Esophagus (tissue), 2 donors: ENCODE data around the gene HNRNPA2B1. TPM values are rescaled to one million over a fixed set of nuclear protein-coding genes. Genes with fewer than 3 reads are reported as not detected.

Experiments
- H3K27ac ChIP-seq, 2 donors: one replicate each; pipeline ENCODE4 v1.5.1; 2013; ENCODE audit warnings: low read depth in 2 of 2, mild to moderate bottlenecking in 2 of 2, inconsistent platforms in 1 of 2, low read length in 1 of 2, moderate library complexity in 1 of 2
- H3K27me3 ChIP-seq, 2 donors: one replicate each; pipeline ENCODE4 v1.6.1; 2013; ENCODE audit warnings: low read length in 2 of 2, control low read depth in 1 of 2, mild to moderate bottlenecking in 1 of 2; ENCODE audit not compliant: insufficient read depth in 2 of 2, control insufficient read depth in 1 of 2
- H3K36me3 ChIP-seq, 2 donors: one replicate each; pipeline ENCODE4 v1.6.1; 2013; ENCODE audit warnings: low read length in 1 of 2; ENCODE audit not compliant: control insufficient read depth in 2 of 2, insufficient read depth in 2 of 2
- H3K4me1 ChIP-seq, 2 donors: one replicate each; pipeline ENCODE4 v1.6.1; 2013; ENCODE audit warnings: low read length in 1 of 2; ENCODE audit not compliant: control insufficient read depth in 2 of 2, insufficient read depth in 2 of 2
- H3K4me3 ChIP-seq, 2 donors: one replicate each; pipeline ENCODE4 v1.5.1; 2013; ENCODE audit warnings: low read length in 2 of 2, mild to moderate bottlenecking in 2 of 2, low read depth in 1 of 2, moderate library complexity in 1 of 2
- H3K9me3 ChIP-seq, 2 donors: one replicate each; pipeline ENCODE4 v1.6.1; 2013; ENCODE audit warnings: mild to moderate bottlenecking in 2 of 2, low read depth in 1 of 2, low read length in 1 of 2, moderate library complexity in 1 of 2; ENCODE audit not compliant: control insufficient read depth in 2 of 2, insufficient read depth in 1 of 2
- WGBS, 2 donors: extraction: QIAGEN DNeasy Blood & Tissue Kit; methylation state at CpG; one replicate each; pipeline ENCODE4 v1.1.7; 2013; 5-methylcytosine and 5-hydroxymethylcytosine counted together
- polyA plus RNA-seq, 2 donors: library from polyadenylated mRNA; stranded (reverse); fragments of 200-250 nt; gene quantifications; one replicate each; pipeline ENCODE4 v1.2.3, GENCODE V29; 2013
- donor health status: healthy with polysubstance abuse.
- donor health status: Bipolar disorder and iron deficiency.

Gene HNRNPA2B1
- polyA plus RNA-seq, 2 donors, result 461 to 511 TPM

GRCh38 chr7:26213807-26214515 is 13.4 kb upstream of the HNRNPA2B1 start:
- WGBS, 2 donors, result 78 to 87% methylated on average over 5 of the region's 5 CpGs

GRCh38 chr7:26212921-26213718 is 12.6 kb upstream of the HNRNPA2B1 start:
- Histone ChIP-seq H3K4me1 (no peaks in the 10 kb centered on the region), H3K27ac (no peak overlapping the region), H3K9me3 (no peaks in the 10 kb centered on the region), H3K36me3 (peaks cover 5 to 6% of the 10 kb centered on the region in 2 donors), H3K4me3 (no peak overlapping the region), H3K27me3 (no peaks in the 10 kb centered on the region)
- 89 to 97% methylated on average over 2 of the region's 2 CpGs for whole genome bisulfite sequencing, 2 donors

More at GRCh38 chr7:26213807-26214515, 13.4 kb upstream of the HNRNPA2B1 start:
- no peak overlapping the region for H3K4me3 ChIP-seq
- no peak overlapping the region for H3K27ac ChIP-seq
- no peaks in the 10 kb centered on the region for H3K9me3 ChIP-seq
- no peaks in the 10 kb centered on the region for H3K27me3 ChIP-seq
- peaks cover 5 to 6% of the 10 kb centered on the region in 2 donors for H3K36me3 ChIP-seq
- no peaks in the 10 kb centered on the region for H3K4me1 ChIP-seq

- 68 to 71% methylated on average over 5 of the region's 5 CpGs for WGBS, 2 donors
- H3K36me3 ChIP-seq, result peaks cover 5 to 6% of the 10 kb centered on the region in 2 donors
These were observed 7.5 kb upstream of the HNRNPA2B1 start for GRCh38 chr7:26208040-26208439.

GRCh38 chr7:26203016-26203415 is 2.5 kb upstream of the HNRNPA2B1 start:
- WGBS, 2 donors, result 4 to 8% methylated on average over 2 of the region's 2 CpGs
- H3K4me3 ChIP-seq, result peak overlapping the region in 1 of 2 donors; percentile 99
- H3K27ac ChIP-seq, result no peak overlapping the region

More at GRCh38 chr7:26208040-26208439, 7.5 kb upstream of the HNRNPA2B1 start:
- Histone ChIP-seq H3K27ac (no peak overlapping the region), H3K4me1 (no peaks in the 10 kb centered on the region), H3K4me3 (no peak overlapping the region), H3K9me3 (no peaks in the 10 kb centered on the region), H3K27me3 (no peaks in the 10 kb centered on the region)

GRCh38 chr7:26202019-26202990 is 1.8 kb upstream of the HNRNPA2B1 start:
- Histone ChIP-seq H3K4me3 (peak overlapping the region; percentile 96 to 99), H3K27ac (peak overlapping the region; percentile 98 to 100), H3K27me3 (no peaks in the 10 kb centered on the region), H3K36me3 (no peaks in the 10 kb centered on the region), H3K4me1 (no peaks in the 10 kb centered on the region), H3K9me3 (no peaks in the 10 kb centered on the region)
- WGBS, 2 donors, result 0 to 1% methylated on average over 62 to 63 of the region's 68 CpGs

More at GRCh38 chr7:26203016-26203415, 2.5 kb upstream of the HNRNPA2B1 start:
- Histone ChIP-seq H3K9me3 (no peaks in the 10 kb centered on the region), H3K36me3 (no peaks in the 10 kb centered on the region), H3K27me3 (no peaks in the 10 kb centered on the region), H3K4me1 (no peaks in the 10 kb centered on the region)

- WGBS, 2 donors, result 1 to 5% methylated on average over 52 to 86 of the region's 86 CpGs
- Histone ChIP-seq H3K4me3 (peak within 1 kb of the TSS; percentile 96 to 99), H3K36me3 (no peaks in the 10 kb centered on the region), H3K9me3 (no peaks in the 10 kb centered on the region), H3K27ac (peak within 1 kb of the TSS; percentile 100), H3K27me3 (no peaks in the 10 kb centered on the region), H3K4me1 (no peaks in the 10 kb centered on the region)
These were observed 887 bp upstream of the HNRNPA2B1 start, which contains the start of gene CBX3 for GRCh38 chr7:26201247-26202018. Gene CBX3, plus strand, starts transcription at chr7:26201745. Its CDS starts 1,254 bp downstream, at chr7:26202999.

GRCh38 chr7:26200038-26200443 is 505 bp downstream of the HNRNPA2B1 start:
- H3K36me3 ChIP-seq, result no peaks in the 10 kb centered on the region
- peak overlapping the region; percentile 96 to 99 for H3K4me3 ChIP-seq
- H3K4me1 ChIP-seq, result no peaks in the 10 kb centered on the region
- H3K9me3 ChIP-seq, result no peaks in the 10 kb centered on the region
- no peaks in the 10 kb centered on the region for H3K27me3 ChIP-seq
- 0% methylated on average over 29 of the region's 29 CpGs for WGBS, 2 donors
- H3K27ac ChIP-seq, result peak overlapping the region; percentile 100

- Histone ChIP-seq H3K27ac (peak overlapping the region; percentile 100), H3K4me1 (no peaks in the 10 kb centered on the region), H3K4me3 (peak overlapping the region; percentile 96 to 99), H3K36me3 (peaks cover 0 to under 1% of the 10 kb centered on the region in 2 donors), H3K9me3 (no peaks in the 10 kb centered on the region), H3K27me3 (no peaks in the 10 kb centered on the region)
- WGBS, 2 donors, result 0 to 1% methylated on average over 36 of the region's 36 CpGs
These were observed 1.1 kb downstream of the HNRNPA2B1 start for GRCh38 chr7:26199301-26200037.
